C4-2B (cell line): Measurements from ENCODE around the gene MED29.

ENCODE experiments used
- ZFX ChIP-seq: fragments of 450-650 bp; IDR thresholded peaks from 2 replicates; pipeline ENCODE4 v1.6.1; 2017
- TF ChIP-seq, protein P1 (sequence below): fragments of 450-650 bp; conservative IDR thresholded peaks from 2 replicates; pipeline ENCODE4 v1.5.1; 2017; ENCODE audit warnings: mild to moderate bottlenecking

DNA sequence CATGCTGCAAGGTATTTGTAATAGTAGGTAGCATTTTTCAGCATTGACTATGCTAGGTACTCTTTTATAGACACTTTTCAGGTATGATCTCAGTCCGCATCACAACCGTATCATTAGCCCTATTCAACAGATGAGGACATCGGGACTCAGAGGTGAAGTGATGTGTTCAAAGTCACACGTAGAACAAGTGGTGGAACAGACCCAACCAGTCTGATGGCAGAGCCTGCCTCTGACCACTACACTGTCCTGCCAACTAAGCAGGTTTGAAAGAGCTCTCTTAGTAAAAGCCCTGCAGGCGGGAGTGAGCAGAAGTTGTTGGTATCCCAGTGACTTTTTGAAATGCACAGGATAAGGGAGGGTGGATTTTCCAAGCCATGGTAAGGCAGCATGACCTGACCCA lies 20.4 kb upstream of the MED29 start:
- TF ChIP-seq, protein P1, sequence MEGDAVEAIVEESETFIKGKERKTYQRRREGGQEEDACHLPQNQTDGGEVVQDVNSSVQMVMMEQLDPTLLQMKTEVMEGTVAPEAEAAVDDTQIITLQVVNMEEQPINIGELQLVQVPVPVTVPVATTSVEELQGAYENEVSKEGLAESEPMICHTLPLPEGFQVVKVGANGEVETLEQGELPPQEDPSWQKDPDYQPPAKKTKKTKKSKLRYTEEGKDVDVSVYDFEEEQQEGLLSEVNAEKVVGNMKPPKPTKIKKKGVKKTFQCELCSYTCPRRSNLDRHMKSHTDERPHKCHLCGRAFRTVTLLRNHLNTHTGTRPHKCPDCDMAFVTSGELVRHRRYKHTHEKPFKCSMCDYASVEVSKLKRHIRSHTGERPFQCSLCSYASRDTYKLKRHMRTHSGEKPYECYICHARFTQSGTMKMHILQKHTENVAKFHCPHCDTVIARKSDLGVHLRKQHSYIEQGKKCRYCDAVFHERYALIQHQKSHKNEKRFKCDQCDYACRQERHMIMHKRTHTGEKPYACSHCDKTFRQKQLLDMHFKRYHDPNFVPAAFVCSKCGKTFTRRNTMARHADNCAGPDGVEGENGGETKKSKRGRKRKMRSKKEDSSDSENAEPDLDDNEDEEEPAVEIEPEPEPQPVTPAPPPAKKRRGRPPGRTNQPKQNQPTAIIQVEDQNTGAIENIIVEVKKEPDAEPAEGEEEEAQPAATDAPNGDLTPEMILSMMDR, result no peak
- TF ChIP-seq ZFX, result no peak
